HepG2 (cell line): ENCODE measurements around the gene ASL. TPM values are rescaled to one million over a fixed set of nuclear protein-coding genes. Genes with fewer than 3 reads are reported as not detected.
A peak's percentile ranks its signal among the peaks of the same experiment; 100 is the strongest.

Source experiments
- ATAC-seq: fragments of 200-7000 bp; cut with Tn5 transposase; 3 replicates; pipeline ENCODE4 v1.9.1; 2020; ENCODE audit warnings: mild to moderate bottlenecking, moderate library complexity
- BruUV-seq: library from RNA; stranded (reverse); fragments of 400-500 nt; replicated peaks from 2 replicates; lab custom pipeline; 2021; lab: Mats Ljungman, UMichigan
- CTCF ChIA-PET: fragments of 300-600 bp; formaldehyde crosslinking; extraction: SDS; loops from one replicate; lab custom pipeline; 2021; ENCODE audit warnings: low total read pairs, inconsistent platforms, low intra/inter-chr PET ratio; lab: Yijun Ruan, JAX
- POLR2A ChIA-PET: fragments of 350-600 bp; sonication (Branson Sonifier 250); formaldehyde crosslinking; loops from one replicate; lab custom pipeline; 2020; ENCODE audit warnings: antibody characterized with exemption, inconsistent platforms; lab: Yijun Ruan, JAX
- DNase-seq: peaks from one replicate; pipeline ENCODE4 v3.0.0-alpha.2; 2015; ENCODE audit warnings: low spot score
- FAIRE-seq: peaks from 3 replicates; lab custom pipeline; 2011; peaks lifted over from hg19 to GRCh38; lab: Jason Lieb, UNC
- H2AFZ ChIP-seq: one replicate; pipeline ENCODE4 v1.6.1; 2011; ENCODE audit warnings: low read length, inconsistent platforms
- H3K27ac ChIP-seq: fragments of 300-600 bp; 3 replicates; pipeline ENCODE4 v1.8.0; 2011; ENCODE audit warnings: mixed run types, mild to moderate bottlenecking, mixed read lengths, low read length, inconsistent platforms; ENCODE audit not compliant: insufficient read depth; ENCODE audit errors: extremely low read length
- H3K27me3 ChIP-seq, 2 experiments: fragments of 200-600 bp in 1 of 2; 2 replicates in 1 of 2; 3 replicates in 1 of 2; pipeline versions ENCODE4 v1.6.0 to v1.8.0; 2011; ENCODE audit warnings: low read length in 2 of 2, mild to moderate bottlenecking in 2 of 2, moderate library complexity in 2 of 2, inconsistent platforms in 1 of 2; ENCODE audit not compliant: insufficient read depth in 2 of 2, control insufficient read depth in 1 of 2
- H3K36me3 ChIP-seq, 2 experiments: fragments of 200-600 bp in 1 of 2; replicated peaks in 1 of 2; 2 replicates in 1 of 2; 3 replicates in 1 of 2; pipeline versions ENCODE4 v1.5.1 to v1.8.0; 2011; ENCODE audit warnings: low read length in 2 of 2, inconsistent platforms in 1 of 2; ENCODE audit not compliant: insufficient read depth in 2 of 2, control insufficient read depth in 1 of 2
- H3K4me1 ChIP-seq: 2 replicates; pipeline ENCODE4 v1.5.1; 2012; ENCODE audit warnings: low read length, inconsistent platforms; ENCODE audit not compliant: insufficient read depth
- H3K4me2 ChIP-seq: 2 replicates; pipeline ENCODE4 v1.6.0; 2011; ENCODE audit warnings: low read depth, low read length, inconsistent platforms
- H3K4me3 ChIP-seq, 3 experiments: fragments of 200-600 bp in 1 of 3; sonication (generic), shearing (Covaris generic) in 1 of 3; replicated peaks in 1 of 3; 2 replicates each; pipeline ENCODE4 v1.5.1; 2011 to 2016; ENCODE audit warnings: low read length in 3 of 3, inconsistent platforms in 2 of 3, low read depth in 2 of 3, mild to moderate bottlenecking in 2 of 3, control low read depth in 1 of 3, mixed read lengths in 1 of 3; ENCODE audit not compliant: insufficient read depth in 1 of 3
- H3K79me2 ChIP-seq: one replicate; pipeline ENCODE4 v1.6.1; 2011; ENCODE audit warnings: low read length, inconsistent platforms; ENCODE audit not compliant: insufficient read depth
- H3K9ac ChIP-seq: 2 replicates; pipeline ENCODE4 v1.6.0; 2011; ENCODE audit warnings: mild to moderate bottlenecking, low read depth, low read length, inconsistent platforms; ENCODE audit not compliant: insufficient read depth
- H3K9me3 ChIP-seq: 2 replicates; pipeline ENCODE4 v1.5.1; 2012; ENCODE audit warnings: mild to moderate bottlenecking, low read length
- H4K20me1 ChIP-seq: 2 replicates; pipeline ENCODE4 v1.6.0; 2011; ENCODE audit warnings: inconsistent platforms, mild to moderate bottlenecking, low read length, moderate library complexity; ENCODE audit not compliant: insufficient read depth
- HDAC6 ChIP-seq: fragments of 200-600 bp; sonication (generic); IDR thresholded peaks from 2 replicates; pipeline ENCODE4 v1.7.0; 2017; ENCODE audit warnings: mild to moderate bottlenecking, antibody characterized with exemption, low read length, low read depth
- HNRNPK ChIP-seq: fragments of 200-400 bp; formaldehyde crosslinking; IDR thresholded peaks from 2 replicates; pipeline ENCODE4 v1.6.1; 2018; ENCODE audit warnings: low read length, low read depth, moderate library complexity, mild to moderate bottlenecking; ENCODE audit not compliant: poor library complexity, severe bottlenecking
- IKZF5 ChIP-seq: IDR thresholded peaks from 2 replicates; pipeline ENCODE4 v1.6.1; 2018; ENCODE audit warnings: missing genetic modification reagents, mild to moderate bottlenecking, missing compliant biosample characterization
- IRF2 ChIP-seq: IDR thresholded peaks from 2 replicates; pipeline ENCODE4 v1.6.1; 2018; ENCODE audit warnings: missing genetic modification reagents, missing compliant biosample characterization
- PPARG ChIP-seq: conservative IDR thresholded peaks from 2 replicates; pipeline ENCODE4 v1.6.1; 2016; ENCODE audit warnings: missing biosample characterization, missing genetic modification reagents
- PTBP1 ChIP-seq: fragments of 200-400 bp; formaldehyde crosslinking; IDR thresholded peaks from 2 replicates; pipeline ENCODE4 v1.6.1; 2018; ENCODE audit warnings: low read length, low read depth; ENCODE audit not compliant: poor library complexity, severe bottlenecking
- RAD21 ChIP-seq: fragments of 450-650 bp; formaldehyde crosslinking; IDR thresholded peaks from 2 replicates; pipeline ENCODE4 v1.5.0; 2020; ENCODE audit warnings: mild to moderate bottlenecking
- RARA ChIP-seq: IDR thresholded peaks from 2 replicates; pipeline ENCODE4 v1.6.1; 2016; ENCODE audit warnings: missing genetic modification reagents, missing compliant biosample characterization
- REPIN1 ChIP-seq: sonication (generic); formaldehyde crosslinking; IDR thresholded peaks from 2 replicates; pipeline ENCODE4 v1.8.0; 2022; ENCODE audit warnings: missing genetic modification reagents, low read depth, mild to moderate bottlenecking, borderline replicate concordance
- SMC3 ChIP-seq: IDR thresholded peaks from 2 replicates; pipeline ENCODE4 v1.6.1; 2011; ENCODE audit warnings: low read length, improper control_type of control experiment
- SMYD3 ChIP-seq: sonication (generic); formaldehyde crosslinking; IDR thresholded peaks from 2 replicates; pipeline ENCODE4 v1.8.1; 2023; ENCODE audit warnings: mild to moderate bottlenecking, missing genetic modification reagents
- SOX5 ChIP-seq: IDR thresholded peaks from 2 replicates; pipeline ENCODE4 v1.6.1; 2016; ENCODE audit warnings: borderline replicate concordance
- ZBTB38 ChIP-seq: sonication (generic); formaldehyde crosslinking; IDR thresholded peaks from 2 replicates; pipeline ENCODE4 v1.5.1; 2020; ENCODE audit warnings: mild to moderate bottlenecking, missing genetic modification reagents
- ZNF335 ChIP-seq: sonication (generic); formaldehyde crosslinking; IDR thresholded peaks from 2 replicates; pipeline ENCODE4 v1.4.0; 2020; ENCODE audit warnings: missing genetic modification reagents
- ZNF33B ChIP-seq: sonication (generic); formaldehyde crosslinking; IDR thresholded peaks from 2 replicates; pipeline ENCODE4 v1.5.1; 2020; ENCODE audit warnings: mild to moderate bottlenecking, missing genetic modification reagents
- ZNF660 ChIP-seq: sonication (generic); formaldehyde crosslinking; IDR thresholded peaks from 2 replicates; pipeline ENCODE4 v1.5.1; 2020; ENCODE audit warnings: mild to moderate bottlenecking, low read depth, missing genetic modification reagents, borderline replicate concordance
- ZSCAN22 ChIP-seq: sonication (generic); formaldehyde crosslinking; IDR thresholded peaks from 2 replicates; pipeline ENCODE4 v1.4.0; 2020; ENCODE audit warnings: mild to moderate bottlenecking, missing genetic modification reagents
- WGBS: methylation state at CpG from one replicate; pipeline ENCODE4 v1.1.6; 2017; ENCODE audit warnings: low lambda C conversion rate; 5-methylcytosine and 5-hydroxymethylcytosine counted together
- in situ Hi-C: cut with HindIII; loops from 2 replicates; pipeline ENCODE4 v1.10.0; 2017; ENCODE audit warnings: low pct_unique_long_range_greater_than_20kb; ENCODE audit not compliant: extremely low pct_ligation_motif_present
- intact Hi-C: fragments of 100-400 bp; cut with micrococcal nuclease; formaldehyde crosslinking; loops from one replicate; pipeline ENCODE4 v1.10.0; 2022; ENCODE audit not compliant: unreplicated experiment
- polyA plus RNA-seq, 8 experiments: library from polyadenylated mRNA; depleted of rRNA in 3 of 8; stranded (reverse) in 7 of 8; unstranded in 1 of 8; fragments of >200 nt; fragmentation: Illumina TruSeq in 4 of 8; extraction: Trizol in 4 of 8; gene quantifications; 2 replicates each; pipeline versions ENCODE4 v1.2.1 to v1.2.3, GENCODE V29; 2011 to 2016; ENCODE audit warnings: low read depth in 4 of 8, missing spikeins in 1 of 8, mixed read lengths in 1 of 8; ENCODE audit not compliant: insufficient read depth in 1 of 8
- total RNA-seq, 5 experiments: library from RNA; depleted of rRNA; stranded (reverse); fragments of >200 nt; fragmentation: Illumina TruSeq; extraction: Trizol; gene quantifications; 2 replicates each; pipeline ENCODE4 v1.2.3, GENCODE V29; 2016; ENCODE audit warnings: low read depth in 1 of 5
- TF ChIP-seq, protein P1 (sequence below): sonication (generic); formaldehyde crosslinking; IDR thresholded peaks from 2 replicates; pipeline ENCODE4 v1.4.0; 2020; ENCODE audit warnings: missing genetic modification reagents
- TF ChIP-seq, protein P2 (sequence below): sonication (generic); formaldehyde crosslinking; IDR thresholded peaks from 2 replicates; pipeline ENCODE4 v1.4.0; 2020; ENCODE audit warnings: mild to moderate bottlenecking, missing genetic modification reagents

The ASL gene
- total and polyA plus RNA-seq, 2 of the 13 experiments (the other 11 are each of a cell fraction or from before 2014, with no cell fraction given), result 71.4 to 96.5 TPM

GRCh38 chr7:66140924-66141323, 65.3 kb downstream of the ASL start:
- Histone ChIP-seq H3K4me3 (no peak overlapping the region), H2AFZ (no peak overlapping the region), H3K27ac (peak overlapping the region; percentile 71), H3K27me3 (no peaks in the 10 kb centered on the region), H3K9me3 (no peaks in the 10 kb centered on the region), H4K20me1 (no peaks in the 10 kb centered on the region; the same call in 1 of the 2 replicates), H3K4me2 (no peak overlapping the region), H3K79me2 (peaks cover 8% of the 10 kb centered on the region), H3K4me1 (peaks cover 57% of the 10 kb centered on the region), H3K9ac (no peak overlapping the region), H3K36me3 (peaks cover 0 to 45% of the 10 kb centered on the region in 2 experiments; a peak in 4 of 5 replicates)
- peak; percentile 46; the same call in 2 of the 3 replicates for ATAC-seq
- BruUV-seq, result no TSS peak
- intact Hi-C loops (loop anchor here (5.0 to 10.0 kb wide), 3 partner anchors 56 to 396 kb away; no protein-coding TSS in a partner anchor), in situ Hi-C loops (no loop called here)
- POLR2A ChIA-PET, result interaction anchor here (3.7 to 4.7 kb wide), 2 partner anchors 26 to 65 kb away, joined by 18 to 33 read pairs; partner anchors contain the start of genes ASL and CRCP
- no peak for FAIRE-seq
- 59% methylated on average over 4 of the region's 4 CpGs for WGBS
- CTCF ChIA-PET, result no interaction called here
- DNase-seq, result no peak
- TF ChIP-seq ZNF33B (CRISPR knock-in tag) (no peak), SOX5 (CRISPR knock-in tag) (peak; percentile 14; the same call in 1 of the 2 replicates), ZNF660 (CRISPR knock-in tag) (no peak), RARA (CRISPR knock-in tag) (0 out of 2 replicates have a peak, but pooled peaks have one; percentile 3), HNRNPK (no peak), ZSCAN22 (CRISPR knock-in tag) (no peak), PPARG (CRISPR knock-in tag) (peak; percentile 33; the same call in 1 of the 2 replicates), REPIN1 (CRISPR knock-in tag) (no peak), SMYD3 (CRISPR knock-in tag) (no peak), ZNF335 (CRISPR knock-in tag) (no peak), ZBTB38 (no peak), HDAC6 (no peak), SMC3 (peak; percentile 72), PTBP1 (no peak), IRF2 (CRISPR knock-in tag) (0 out of 2 replicates have a peak, but pooled peaks have one; percentile 23), IKZF5 (CRISPR knock-in tag) (0 out of 2 replicates have a peak, but pooled peaks have one; percentile 29), RAD21 (peak; percentile 56; the same call in 1 of the 2 replicates)
- TF ChIP-seq, protein P1, sequence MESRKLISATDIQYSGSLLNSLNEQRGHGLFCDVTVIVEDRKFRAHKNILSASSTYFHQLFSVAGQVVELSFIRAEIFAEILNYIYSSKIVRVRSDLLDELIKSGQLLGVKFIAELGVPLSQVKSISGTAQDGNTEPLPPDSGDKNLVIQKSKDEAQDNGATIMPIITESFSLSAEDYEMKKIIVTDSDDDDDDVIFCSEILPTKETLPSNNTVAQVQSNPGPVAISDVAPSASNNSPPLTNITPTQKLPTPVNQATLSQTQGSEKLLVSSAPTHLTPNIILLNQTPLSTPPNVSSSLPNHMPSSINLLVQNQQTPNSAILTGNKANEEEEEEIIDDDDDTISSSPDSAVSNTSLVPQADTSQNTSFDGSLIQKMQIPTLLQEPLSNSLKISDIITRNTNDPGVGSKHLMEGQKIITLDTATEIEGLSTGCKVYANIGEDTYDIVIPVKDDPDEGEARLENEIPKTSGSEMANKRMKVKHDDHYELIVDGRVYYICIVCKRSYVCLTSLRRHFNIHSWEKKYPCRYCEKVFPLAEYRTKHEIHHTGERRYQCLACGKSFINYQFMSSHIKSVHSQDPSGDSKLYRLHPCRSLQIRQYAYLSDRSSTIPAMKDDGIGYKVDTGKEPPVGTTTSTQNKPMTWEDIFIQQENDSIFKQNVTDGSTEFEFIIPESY (CRISPR knock-in tag), result peak; percentile 92
- TF ChIP-seq, protein P2, sequence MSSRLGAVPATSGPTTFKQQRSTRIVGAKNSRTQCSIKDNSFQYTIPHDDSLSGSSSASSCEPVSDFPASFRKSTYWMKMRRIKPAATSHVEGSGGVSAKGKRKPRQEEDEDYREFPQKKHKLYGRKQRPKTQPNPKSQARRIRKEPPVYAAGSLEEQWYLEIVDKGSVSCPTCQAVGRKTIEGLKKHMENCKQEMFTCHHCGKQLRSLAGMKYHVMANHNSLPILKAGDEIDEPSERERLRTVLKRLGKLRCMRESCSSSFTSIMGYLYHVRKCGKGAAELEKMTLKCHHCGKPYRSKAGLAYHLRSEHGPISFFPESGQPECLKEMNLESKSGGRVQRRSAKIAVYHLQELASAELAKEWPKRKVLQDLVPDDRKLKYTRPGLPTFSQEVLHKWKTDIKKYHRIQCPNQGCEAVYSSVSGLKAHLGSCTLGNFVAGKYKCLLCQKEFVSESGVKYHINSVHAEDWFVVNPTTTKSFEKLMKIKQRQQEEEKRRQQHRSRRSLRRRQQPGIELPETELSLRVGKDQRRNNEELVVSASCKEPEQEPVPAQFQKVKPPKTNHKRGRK (CRISPR knock-in tag), result no peak
